ENCODE measurements around the gene STARD3. TPM values are rescaled to one million over a fixed set of nuclear protein-coding genes. Genes with fewer than 3 reads are reported as not detected.

STARD3 gene
- total RNA-seq, 1 donor from 2014 or later, result 15.2 TPM

DNA sequence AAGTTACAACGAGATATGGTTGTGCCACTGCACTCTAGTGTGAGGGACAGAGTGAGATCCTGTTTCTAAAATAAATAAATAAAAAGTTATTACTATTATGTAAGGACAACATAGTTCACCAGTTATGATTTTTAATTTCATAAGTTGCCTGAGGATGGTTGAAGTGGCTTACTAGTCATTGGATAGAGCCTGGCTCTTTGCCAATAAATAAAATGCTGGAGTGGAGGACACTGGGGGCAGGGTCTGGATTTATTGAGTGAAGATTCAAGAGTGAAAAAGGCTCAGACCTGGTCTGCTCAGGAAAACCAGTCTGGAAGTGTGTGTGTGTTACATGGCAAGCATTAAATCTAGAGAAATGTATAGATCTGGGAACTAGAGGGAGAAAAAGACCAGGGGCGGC is 2.1 kb downstream of the STARD3 start:
- no peak for DNase-seq

- DNase-seq, result no peak
These were observed 2.9 kb downstream of the STARD3 start for GRCh38 chr17:39639566-39640458.

GRCh38 chr17:39640591-39641031 is 3.7 kb downstream of the STARD3 start:
- no peak for DNase-seq

DNA sequence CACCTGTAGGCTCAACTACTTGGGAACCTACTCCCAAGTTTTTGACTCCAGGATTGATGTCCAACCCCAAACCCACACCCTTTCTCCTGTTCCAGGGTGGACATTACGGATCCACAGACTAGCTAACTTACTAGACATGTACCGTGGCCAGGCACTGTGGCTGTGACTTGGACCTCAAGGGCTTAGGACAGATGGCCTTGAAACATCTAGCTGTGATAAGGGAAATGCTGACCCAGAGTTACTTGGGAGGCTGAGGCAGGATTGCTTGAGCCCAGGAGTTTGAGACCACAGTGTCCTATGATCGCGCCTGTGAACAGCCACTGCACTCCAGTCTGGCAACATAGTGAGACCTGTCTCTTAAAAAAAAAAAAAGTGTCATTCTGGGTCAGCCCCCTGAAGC is 4.2 kb downstream of the STARD3 start:
- DNase-seq, result no peak

- DNase-seq, result no peak
These were observed 4.9 kb downstream of the STARD3 start for GRCh38 chr17:39641883-39642282.

DNA sequence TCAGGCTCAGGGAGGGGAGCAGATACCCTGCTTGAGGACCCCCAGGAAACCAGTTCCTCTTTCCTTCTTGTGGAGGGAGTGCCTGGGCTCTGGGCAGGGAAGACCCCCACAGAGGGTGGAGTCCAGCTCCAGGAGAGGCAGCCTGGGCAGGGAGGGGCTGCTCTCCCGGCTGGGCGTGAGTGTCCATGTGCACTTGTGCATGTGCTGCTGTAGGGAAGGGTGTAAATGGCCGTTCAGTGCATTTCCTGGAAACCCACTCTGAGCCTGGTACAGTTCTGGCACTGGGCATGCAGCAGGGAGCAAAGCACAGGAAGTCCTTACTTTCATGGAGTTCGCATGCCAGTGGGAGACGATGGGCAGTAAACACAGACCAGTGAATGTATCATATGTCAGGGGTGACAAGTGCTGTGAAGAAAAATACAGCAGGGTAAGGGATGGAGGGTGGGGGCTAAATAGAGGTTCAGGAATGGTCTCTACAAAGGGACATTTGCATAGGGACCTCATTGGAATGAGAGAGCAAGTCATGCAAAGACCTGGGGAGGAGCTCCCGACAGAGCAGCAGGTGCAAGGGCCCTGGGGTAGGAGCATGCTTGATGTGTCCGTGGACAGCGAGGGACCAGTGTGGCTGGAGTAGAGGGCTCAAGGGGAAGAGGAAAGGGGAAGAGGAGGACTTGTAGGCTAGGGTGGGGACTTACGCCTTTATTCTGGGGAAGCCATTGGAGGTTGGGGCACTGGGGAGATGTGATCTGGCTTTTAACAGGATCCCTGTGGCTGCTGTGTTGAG is 5.5 kb downstream of the STARD3 start:
- no peak for DNase-seq

- DNase-seq, result no peak
These were observed 6.3 kb downstream of the STARD3 start for GRCh38 chr17:39643271-39643670.

DNA sequence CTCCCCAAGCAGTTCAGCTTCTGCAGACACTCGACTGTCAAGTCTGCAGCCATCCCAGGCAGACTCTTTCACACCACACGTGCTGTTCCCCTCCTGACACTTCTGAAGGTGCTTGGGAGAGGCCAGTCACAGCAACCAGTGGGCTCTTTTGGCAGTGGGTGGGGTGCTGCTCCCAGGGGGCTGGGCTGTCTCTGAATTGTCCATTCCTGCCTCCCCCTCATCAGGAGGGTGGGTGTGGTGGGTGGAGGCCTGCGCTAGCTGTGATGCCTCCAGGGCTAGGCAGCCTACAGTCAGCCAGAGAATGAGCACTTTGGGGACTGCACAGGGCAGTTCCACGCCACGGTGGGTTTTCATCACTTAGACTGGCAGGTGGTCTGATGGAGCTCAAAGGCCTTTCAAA is 10.3 kb downstream of the STARD3 start:
- no peak for DNase-seq

- no peak for DNase-seq
These were observed 11.8 kb downstream of the STARD3 start for GRCh38 chr17:39648616-39649366.

- no peak for DNase-seq
These were observed 13.2 kb downstream of the STARD3 start for GRCh38 chr17:39650121-39650579.

DNA sequence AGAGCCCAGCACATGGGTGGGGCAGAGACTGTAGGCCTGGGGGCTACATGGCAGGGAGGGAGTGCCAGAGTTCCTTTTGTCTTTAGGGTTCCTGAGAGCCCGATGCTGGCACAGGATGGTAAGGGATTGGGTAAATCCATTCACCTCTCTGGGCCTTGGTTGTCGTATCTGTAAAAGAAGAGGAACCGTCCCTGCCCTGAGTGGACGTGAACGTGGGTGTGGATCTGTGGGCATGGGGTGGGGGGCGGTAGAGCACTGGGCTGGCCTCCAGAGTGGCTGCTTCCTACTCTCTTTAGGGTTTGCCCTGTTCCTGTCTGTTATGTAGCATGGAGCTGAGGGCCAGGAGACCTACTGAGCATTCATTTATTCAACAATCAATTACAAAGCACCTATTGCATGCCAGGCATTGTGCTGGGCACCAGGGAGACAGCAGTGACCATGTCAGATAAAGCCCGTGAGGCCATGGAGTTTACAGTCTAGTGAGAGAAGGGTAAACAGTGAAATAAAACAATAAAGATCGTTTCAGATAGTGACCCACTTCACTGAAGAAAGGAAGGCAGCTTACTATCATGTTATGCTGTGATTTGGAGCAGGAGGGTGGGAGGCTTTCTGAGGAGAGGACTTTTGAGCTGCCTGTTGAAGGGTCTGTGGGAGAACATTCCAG is 15.1 kb downstream of the STARD3 start:
- DNase-seq, result no peak

DNA sequence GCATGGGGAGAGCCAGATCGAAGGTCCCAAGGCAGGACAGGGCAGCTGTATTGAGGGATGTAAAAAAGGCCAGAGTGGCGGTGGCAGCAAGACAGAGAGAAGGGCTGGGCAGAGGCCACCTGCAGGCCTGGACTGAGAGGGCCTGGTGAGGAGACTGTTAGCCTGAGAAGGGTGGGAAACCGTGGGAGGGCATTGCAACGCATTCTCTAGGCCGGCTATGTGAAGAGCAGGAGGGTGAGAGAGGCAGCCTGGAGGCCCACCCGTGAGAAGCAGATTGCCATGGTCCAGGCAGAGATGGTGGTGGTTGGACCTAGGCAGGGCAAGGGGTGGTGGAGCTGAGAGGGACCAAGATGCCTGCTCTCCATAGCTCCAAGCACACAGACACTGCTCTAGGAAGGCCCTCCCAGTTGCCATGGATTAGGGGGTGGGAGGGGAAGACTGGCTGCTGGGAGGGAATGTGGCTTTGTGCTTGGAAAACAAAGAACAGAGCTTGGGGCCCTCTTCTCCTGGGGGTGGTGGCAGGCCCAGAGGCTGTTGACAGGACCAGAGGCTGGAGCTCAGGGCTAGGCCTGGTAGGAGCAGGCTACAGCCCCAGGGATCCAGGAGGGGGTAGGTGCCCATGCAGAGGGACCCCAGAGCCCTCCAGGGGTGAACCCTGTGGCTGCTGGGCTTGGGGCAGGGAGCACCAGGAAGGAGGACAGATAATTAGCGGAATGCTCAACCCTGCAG is 15.8 kb downstream of the STARD3 start:
- DNase-seq, result no peak

DNA sequence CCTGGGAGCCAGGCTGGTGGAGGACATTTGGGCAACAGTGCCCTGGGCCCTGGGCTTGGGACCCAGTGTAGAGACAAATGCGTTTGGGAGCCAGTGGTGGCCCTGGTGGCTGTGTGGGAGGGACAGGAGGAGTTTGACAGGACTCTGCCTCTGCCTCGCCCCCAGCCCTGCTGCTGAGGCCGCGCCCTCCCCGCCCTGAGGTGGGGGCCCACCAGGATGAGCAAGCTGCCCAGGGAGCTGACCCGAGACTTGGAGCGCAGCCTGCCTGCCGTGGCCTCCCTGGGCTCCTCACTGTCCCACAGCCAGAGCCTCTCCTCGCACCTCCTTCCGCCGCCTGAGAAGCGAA is 16.3 kb downstream of the STARD3 start:
- DNase-seq, result no peak

DNA sequence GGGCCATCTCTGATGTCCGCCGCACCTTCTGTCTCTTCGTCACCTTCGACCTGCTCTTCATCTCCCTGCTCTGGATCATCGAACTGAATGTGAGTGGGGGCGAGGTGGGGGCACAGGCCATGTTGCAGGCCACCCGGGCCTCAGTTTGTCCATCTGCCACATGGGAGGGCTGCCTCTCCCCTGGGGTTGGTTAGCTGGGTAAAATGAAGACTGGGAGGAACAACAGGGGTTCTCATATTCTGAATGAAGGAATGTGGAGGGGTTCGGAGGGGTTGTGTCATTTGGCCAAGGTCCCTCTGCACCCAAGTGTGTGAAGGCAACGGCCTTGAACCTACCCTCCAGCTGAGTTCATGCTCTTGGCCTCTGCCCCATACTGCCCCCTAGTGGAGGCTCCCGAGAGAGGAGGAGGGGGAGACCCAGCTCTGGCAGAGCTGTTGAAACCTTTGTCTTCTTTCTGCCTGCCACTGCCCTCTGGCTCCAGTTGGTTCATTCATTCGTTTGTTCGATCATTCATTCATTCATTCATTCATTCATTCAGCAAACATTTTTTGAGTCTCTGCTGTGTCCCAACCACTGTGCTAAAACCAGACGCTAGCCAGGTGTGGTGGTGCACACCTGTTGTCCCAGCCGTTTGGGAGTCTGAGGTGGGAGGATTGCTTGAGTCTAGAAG is 16.9 kb downstream of the STARD3 start:
- DNase-seq, result peak; percentile 57

DNA sequence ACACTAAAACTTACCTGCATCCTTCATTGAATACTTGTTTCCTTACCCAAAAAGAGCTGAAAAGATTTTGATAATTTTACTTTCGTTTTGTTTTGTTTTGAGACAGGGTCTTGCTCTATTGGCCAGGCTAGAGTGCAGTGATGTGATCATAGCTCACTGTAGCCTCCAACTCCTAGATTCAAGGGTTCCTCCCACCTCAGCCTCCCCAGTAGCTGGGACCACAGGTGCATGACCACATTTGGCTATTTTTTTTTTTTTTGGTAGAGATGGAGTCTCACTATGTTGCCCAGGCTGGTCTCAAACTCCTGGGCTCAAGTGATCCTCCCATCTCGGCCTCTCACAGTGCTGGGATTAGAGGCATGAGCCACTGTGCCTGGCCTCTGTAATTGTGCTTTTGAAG is 18.2 kb downstream of the STARD3 start:
- DNase-seq, result no peak

GRCh38 chr17:39658346-39658745 is 21.4 kb downstream of the STARD3 start:
- no peak for DNase-seq

DNA sequence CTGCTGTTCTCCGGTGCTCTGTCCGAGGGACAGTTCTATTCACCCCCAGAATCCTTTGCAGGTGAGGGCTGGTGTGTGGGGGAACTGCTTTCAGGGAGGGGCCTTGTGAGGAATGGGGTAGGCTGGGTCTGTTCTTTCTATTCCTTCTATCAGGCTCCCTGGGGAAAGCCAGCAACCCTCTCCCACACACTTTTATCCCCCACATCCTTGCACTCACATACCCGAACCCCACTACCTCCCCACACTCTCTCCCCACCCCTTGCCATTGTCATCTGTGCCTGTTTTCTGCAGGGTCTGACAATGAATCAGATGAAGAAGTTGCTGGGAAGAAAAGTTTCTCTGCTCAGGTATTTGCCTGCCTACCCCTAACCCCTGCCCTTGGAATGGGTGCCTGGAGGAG is 21.8 kb downstream of the STARD3 start:
- DNase-seq, result no peak

DNA sequence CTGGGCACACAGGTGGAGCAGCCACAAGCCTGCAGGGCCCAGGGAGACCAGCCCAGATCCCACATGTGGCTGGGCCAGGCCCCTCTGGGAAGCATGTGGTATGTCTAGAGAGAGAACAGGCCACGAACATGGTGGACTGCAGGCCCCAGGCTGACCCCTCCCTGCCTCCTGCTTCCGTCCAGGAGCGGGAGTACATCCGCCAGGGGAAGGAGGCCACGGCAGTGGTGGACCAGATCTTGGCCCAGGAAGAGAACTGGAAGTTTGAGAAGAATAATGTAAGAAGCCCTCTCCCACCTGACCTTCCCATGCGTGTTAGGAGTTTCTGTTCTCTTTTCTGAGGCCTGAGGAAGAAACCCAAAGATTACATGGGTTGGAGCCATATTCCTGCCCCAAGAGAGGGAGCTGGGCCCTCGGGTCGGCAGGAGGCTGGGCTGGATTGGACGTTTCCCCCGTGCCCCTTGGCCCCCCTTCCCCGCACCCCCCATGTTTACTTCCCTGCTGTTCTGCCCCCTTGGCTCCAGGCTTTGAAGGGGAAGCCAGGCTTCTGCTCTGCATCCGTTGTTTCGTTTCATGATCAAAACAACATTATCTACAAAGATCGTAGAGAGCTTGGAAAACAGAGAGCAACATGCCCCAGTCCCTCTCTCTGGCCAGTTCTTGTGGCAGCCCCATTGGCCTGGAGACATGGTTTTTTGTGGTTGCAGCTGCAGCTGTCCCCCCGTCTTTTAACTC is 22.5 kb downstream of the STARD3 start:
- DNase-seq, result no peak

GRCh38 chr17:39660011-39660360 is 23.0 kb downstream of the STARD3 start:
- DNase-seq, result no peak

All from tongue (tissue), 2 donors.